A549 (cell line): ENCODE results near the gene EDN3. TPM values are rescaled to one million over a fixed set of nuclear protein-coding genes. Genes with fewer than 3 reads are reported as not detected.
A peak's percentile ranks its signal among the peaks of the same experiment; 100 is the strongest.

Experiments
- ATAC-seq, 2 experiments: fragments of 200-7000 bp in 1 of 2; fragments of >200 bp in 1 of 2; cut with Nextera tagmentation in 1 of 2; cut with Tn5 transposase in 1 of 2; 3 replicates each; pipeline versions ENCODE4 v1.8.0 to v1.9.1; 2018 to 2020; ENCODE audit warnings: mild to moderate bottlenecking in 1 of 2, moderate library complexity in 1 of 2
- CTCF ChIA-PET: fragments of 300-600 bp; sonication (Branson Sonifier 250); formaldehyde crosslinking; extraction: SDS; loops from one replicate; lab custom pipeline; 2021; ENCODE audit warnings: antibody characterized with exemption, inconsistent platforms; lab: Yijun Ruan, JAX
- POLR2A ChIA-PET: fragments of 350-600 bp; formaldehyde crosslinking; extraction: SDS; loops from one replicate; lab custom pipeline; 2021; ENCODE audit warnings: antibody characterized with exemption, inconsistent platforms; lab: Yijun Ruan, JAX
- DNase-seq, 2 experiments: peaks; one replicate each; pipeline versions ENCODE4 v3.0.0 to v3.0.0-alpha.2; 2011 to 2016; ENCODE audit warnings: low read depth in 1 of 2, low spot score in 1 of 2
- FAIRE-seq: peaks from 2 replicates; lab custom pipeline; 2011; peaks lifted over from hg19 to GRCh38; lab: Jason Lieb, UNC
- H3K27ac ChIP-seq, 2 experiments: fragments of >200 bp; sonication (Bioruptor Twin); formaldehyde crosslinking; 3 replicates each; pipeline ENCODE4 v1.5.1; 2016 to 2017
- H3K4me1 ChIP-seq: fragments of >200 bp; sonication (Bioruptor Twin); formaldehyde crosslinking; 3 replicates; pipeline ENCODE4 v1.6.1; 2016
- H3K4me2 ChIP-seq: fragments of >200 bp; sonication (Bioruptor Twin); formaldehyde crosslinking; 3 replicates; pipeline ENCODE4 v1.6.1; 2016
- H3K4me3 ChIP-seq: fragments of >200 bp; sonication (Bioruptor Twin); formaldehyde crosslinking; 3 replicates; pipeline ENCODE4 v1.5.1; 2016
- H3K9me3 ChIP-seq: fragments of >200 bp; sonication (Bioruptor Twin); formaldehyde crosslinking; 3 replicates; pipeline ENCODE4 v1.6.1; 2016
- BCL3 ChIP-seq: fragments of >200 bp; sonication (Bioruptor Twin); formaldehyde crosslinking; IDR thresholded peaks from 3 replicates; pipeline ENCODE4 v1.6.1; 2016
- BHLHE40 ChIP-seq: IDR thresholded peaks from 2 replicates; pipeline ENCODE4 v1.6.1; 2012; ENCODE audit warnings: low read depth, low read length, inconsistent platforms
- CBX8 ChIP-seq: fragments of 200-600 bp; sonication (generic); IDR thresholded peaks from 2 replicates; pipeline ENCODE4 v1.6.1; 2016
- CTCF ChIP-seq: fragments of >200 bp; sonication (Bioruptor Twin); formaldehyde crosslinking; IDR thresholded peaks from 3 replicates; pipeline ENCODE4 v1.5.1; 2016
- E2F6 ChIP-seq: IDR thresholded peaks from 2 replicates; pipeline ENCODE4 v1.6.1; 2012; ENCODE audit warnings: low read depth, borderline replicate concordance
- ESRRA ChIP-seq: fragments of 150-350 bp; IDR thresholded peaks from 2 replicates; pipeline ENCODE4 v1.6.1; 2014; ENCODE audit warnings: mild to moderate bottlenecking, low read length, borderline replicate concordance
- FOSB ChIP-seq: fragments of 250-450 bp; sonication (Bioruptor Pico); IDR thresholded peaks from 2 replicates; pipeline ENCODE4 v1.5.0; 2020; ENCODE audit warnings: mild to moderate bottlenecking, moderate library complexity
- FOSL2 ChIP-seq, 2 experiments: fragments of 450-650 bp in 1 of 2; fragments of >200 bp in 1 of 2; sonication (Bioruptor Twin) in 1 of 2; formaldehyde crosslinking; IDR thresholded peaks; 2 replicates each; pipeline versions ENCODE4 v1.5.0 to v1.6.1; 2016 to 2020; ENCODE audit warnings: mild to moderate bottlenecking in 1 of 2, moderate library complexity in 1 of 2
- FOXS1 ChIP-seq: fragments of 250-450 bp; sonication (Bioruptor Pico); IDR thresholded peaks from 2 replicates; pipeline ENCODE4 v1.5.0; 2020; ENCODE audit warnings: mild to moderate bottlenecking, moderate library complexity
- HOXA7 ChIP-seq: fragments of 250-450 bp; sonication (Bioruptor Pico); IDR thresholded peaks from 2 replicates; pipeline ENCODE4 v1.5.0; 2020; ENCODE audit warnings: mild to moderate bottlenecking, moderate library complexity
- JUNB ChIP-seq: fragments of >200 bp; sonication (Bioruptor Twin); formaldehyde crosslinking; IDR thresholded peaks from 2 replicates; pipeline ENCODE4 v1.6.1; 2016
- KDM1A ChIP-seq: fragments of 200-600 bp; sonication (generic); IDR thresholded peaks from 2 replicates; pipeline ENCODE4 v1.6.1; 2016; ENCODE audit warnings: low read depth, mild to moderate bottlenecking
- KDM5A ChIP-seq: fragments of 200-600 bp; sonication (generic); IDR thresholded peaks from 2 replicates; pipeline ENCODE4 v1.6.1; 2016; ENCODE audit warnings: antibody characterized with exemption, mild to moderate bottlenecking
- MAFK ChIP-seq: fragments of 450-650 bp; IDR thresholded peaks from 2 replicates; pipeline ENCODE4 v1.6.1; 2014; ENCODE audit not compliant: partially characterized antibody
- MAX ChIP-seq: IDR thresholded peaks from 2 replicates; pipeline ENCODE4 v1.6.1; 2012
- MYC ChIP-seq: IDR thresholded peaks from 2 replicates; pipeline ENCODE4 v1.6.1; 2012; ENCODE audit warnings: mild to moderate bottlenecking, inconsistent platforms, low read length, improper control_type of control experiment, borderline replicate concordance
- POLR2A ChIP-seq: IDR thresholded peaks from 2 replicates; pipeline ENCODE4 v1.6.1; 2012; ENCODE audit warnings: mild to moderate bottlenecking, low read length
- RAD21 ChIP-seq, 2 experiments: fragments of >200 bp in 1 of 2; sonication (Bioruptor Twin) in 1 of 2; formaldehyde crosslinking in 1 of 2; IDR thresholded peaks in 1 of 2; conservative IDR thresholded peaks in 1 of 2; 2 replicates in 1 of 2; 3 replicates in 1 of 2; pipeline ENCODE4 v1.6.1; 2012 to 2018; ENCODE audit warnings: inconsistent platforms in 1 of 2
- REST ChIP-seq: fragments of 200-600 bp; sonication (generic); IDR thresholded peaks from 2 replicates; pipeline ENCODE4 v1.6.1; 2016; ENCODE audit warnings: antibody characterized with exemption, mild to moderate bottlenecking, moderate library complexity
- RNF2 ChIP-seq: fragments of 200-600 bp; sonication (generic); IDR thresholded peaks from 2 replicates; pipeline ENCODE4 v1.6.1; 2016; ENCODE audit warnings: low read depth, mild to moderate bottlenecking, antibody characterized with exemption, moderate library complexity, borderline replicate concordance
- TFCP2L1 ChIP-seq: fragments of 250-450 bp; sonication (Bioruptor Pico); IDR thresholded peaks from 2 replicates; pipeline ENCODE4 v1.5.0; 2021; ENCODE audit warnings: mild to moderate bottlenecking
- ZFP36 ChIP-seq: fragments of 450-650 bp; IDR thresholded peaks from 2 replicates; pipeline ENCODE4 v1.6.1; 2014; ENCODE audit warnings: borderline replicate concordance; ENCODE audit not compliant: partially characterized antibody
- WGBS: methylation state at CpG from one replicate; pipeline ENCODE4 v1.1.6; 2017; ENCODE audit errors: missing lambda C conversion rate; 5-methylcytosine and 5-hydroxymethylcytosine counted together
- polyA plus RNA-seq, 4 experiments: library from polyadenylated mRNA; depleted of rRNA in 3 of 4; stranded (reverse); fragments of >200 nt; fragmentation: RNase III in 1 of 4; extraction: RNeasy Plus Mini Kit Qiagen cat#74134 plus additional on column Dnase treatment in 1 of 4; gene quantifications; 2 replicates in 3 of 4; 3 replicates in 1 of 4; pipeline ENCODE4 v1.2.3, GENCODE V29; 2011 to 2017

Gene EDN3
- polyA plus RNA-seq, 2 of the 4 experiments (the other 2 are of a cell fraction): 0.13 to 0.54 TPM

- Histone ChIP-seq H3K4me1 (no peaks in the 10 kb centered on the region), H3K9me3 (no peaks in the 10 kb centered on the region), H3K4me2 (no peak overlapping the region), H3K4me3 (no peak overlapping the region), H3K27ac (no peak overlapping the region)
- no peak for DNase-seq
- no peak for TF ChIP-seq FOSL2 (IDR thresholded peaks at IDR 0.05)
- no peak for TF ChIP-seq FOSL2 (CRISPR knock-in tag; IDR thresholded peaks at IDR 0.05)
- TF ChIP-seq RNF2: no peak
- no peak for TF ChIP-seq BHLHE40
- no peak for TF ChIP-seq JUNB
- TF ChIP-seq BCL3: no peak
- ChIA-PET CTCF (interaction anchor here (0.8 kb wide), 1 partner anchor 44 kb away, joined by 3 read pairs; no protein-coding TSS in a partner anchor), POLR2A (no interaction called here)
- 78% methylated on average over 15 of the region's 15 CpGs for WGBS
- no peak for FAIRE-seq
- ATAC-seq: no peak
Observed at GRCh38 chr20:59359906-59360725, 59.7 kb downstream of the EDN3 start.

- no peak overlapping the region for H3K4me2 ChIP-seq
- FAIRE-seq: no peak
- H3K4me3 ChIP-seq: no peak overlapping the region
- 81% methylated on average over 4 of the region's 4 CpGs for WGBS
- no peak for DNase-seq
- no peaks in the 10 kb centered on the region for H3K4me1 ChIP-seq
- TF ChIP-seq ZFP36: peak; percentile 7
- no peak for TF ChIP-seq BCL3
- no peak for TF ChIP-seq TFCP2L1 (CRISPR knock-in tag)
- TF ChIP-seq KDM1A: no peak
- no peak for TF ChIP-seq REST
- TF ChIP-seq KDM5A: no peak
- TF ChIP-seq MAFK: no peak
- TF ChIP-seq MAX: no peak
- no peak overlapping the region for H3K27ac ChIP-seq
- ChIA-PET POLR2A (no interaction called here), CTCF (interaction anchor here (1.1 kb wide), 1 partner anchor 137 kb away, joined by 3 read pairs; no protein-coding TSS in a partner anchor)
- no peak for ATAC-seq
- H3K9me3 ChIP-seq: no peaks in the 10 kb centered on the region
Observed at GRCh38 chr20:59360934-59361333, 60.5 kb downstream of the EDN3 start.

GRCh38 chr20:59361411-59361810 is 61.0 kb downstream of the EDN3 start:
- H3K4me3 ChIP-seq: no peak overlapping the region
- ChIA-PET CTCF (interaction anchor here (0.6 to 1.1 kb wide), 3 partner anchors 14 to 191 kb away, joined by 3 read pairs; no protein-coding TSS in a partner anchor), POLR2A (no interaction called here)
- TF ChIP-seq RNF2 (no peak), CTCF (no peak), FOSB (CRISPR knock-in tag) (no peak), HOXA7 (CRISPR knock-in tag) (no peak), FOXS1 (CRISPR knock-in tag) (no peak), POLR2A (no peak), CBX8 (no peak), E2F6 (no peak), MYC (no peak), RAD21 (conservative IDR thresholded peaks at IDR 0.05 in 1 of 2, IDR thresholded peaks at IDR 0.05 in 1 of 2) (no peak), TFCP2L1 (CRISPR knock-in tag) (no peak), MAX (no peak), ESRRA (no peak)
- no peaks in the 10 kb centered on the region for H3K9me3 ChIP-seq
- H3K27ac ChIP-seq: no peak overlapping the region
- no peaks in the 10 kb centered on the region for H3K4me1 ChIP-seq
- DNase-seq (no peak), FAIRE-seq (no peak), ATAC-seq (no peak)
- H3K4me2 ChIP-seq: no peak overlapping the region
- 73% methylated on average over 5 of the region's 5 CpGs for whole genome bisulfite sequencing
